T47D (cell line): ENCODE results near the gene HACL1.

Source experiments
- DNase-seq, 2 experiments: peaks; one replicate each; pipeline versions ENCODE4 v3.0.0 to v3.0.0-alpha.2; 2011 to 2012; ENCODE audit warnings: low read depth in 1 of 2, low spot score in 1 of 2
- JUND ChIP-seq: IDR thresholded peaks from 2 replicates; pipeline ENCODE4 v1.6.1; 2012; ENCODE audit warnings: low read depth
- in situ Hi-C: cut with HindIII; loops from 2 replicates; pipeline ENCODE4 v1.10.0; 2016; ENCODE audit warnings: low sequenced_read_pairs, low pct_unique_long_range_greater_than_20kb

Gene HACL1

GRCh38 chr3:15523660-15524417 lies 77.5 kb downstream of the HACL1 start:
- no peak for DNase-seq
- TF ChIP-seq JUND, result no peak
- in situ Hi-C loops, result no loop called here

DNA sequence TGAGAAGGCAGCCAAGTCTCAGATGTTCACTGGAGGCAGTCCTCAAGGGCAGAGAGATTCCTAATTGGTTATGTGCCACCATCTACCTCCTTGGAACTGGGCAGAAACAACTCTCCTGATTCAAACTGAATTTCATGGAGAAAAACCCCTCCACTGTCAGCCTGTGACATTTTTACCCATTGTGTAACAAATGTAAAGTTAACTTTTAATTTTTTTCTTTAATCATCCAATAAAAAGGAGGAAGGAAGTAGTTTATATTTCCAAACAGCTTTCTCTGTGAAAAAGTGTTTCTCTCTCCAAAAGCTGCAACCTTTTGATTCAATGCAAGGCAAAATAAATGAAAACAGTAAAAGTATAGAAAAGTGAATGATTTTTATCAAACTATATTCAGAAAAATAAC lies 79.4 kb downstream of the HACL1 start:
- no peak for TF ChIP-seq JUND
- in situ Hi-C loops, result no loop called here
- DNase-seq, result no peak

GRCh38 chr3:15521573-15521965 lies 79.8 kb downstream of the HACL1 start, which contains the start of gene COLQ:
Gene COLQ (minus strand): TSS chr3:15521706. CDS start chr3:15521625, 81 bp downstream.
- in situ Hi-C loops, result no loop called here
- TF ChIP-seq JUND, result no peak
- DNase-seq, result no peak

- no peak for TF ChIP-seq JUND
- in situ Hi-C loops, result no loop called here
- DNase-seq, result no peak
These were observed 80.4 kb downstream of the HACL1 start for GRCh38 chr3:15520804-15521572.

GRCh38 chr3:15520185-15520584 lies 81.2 kb downstream of the HACL1 start:
- TF ChIP-seq JUND, result no peak
- in situ Hi-C loops, result no loop called here
- DNase-seq, result no peak

- in situ Hi-C loops, result no loop called here
- no peak for TF ChIP-seq JUND
- no peak for DNase-seq
These were observed 82.3 kb downstream of the HACL1 start for GRCh38 chr3:15519096-15519495.

- DNase-seq, result no peak
- in situ Hi-C loops, result no loop called here
- TF ChIP-seq JUND, result no peak
These were observed 86.6 kb downstream of the HACL1 start for GRCh38 chr3:15514663-15515340.

GRCh38 chr3:15513810-15514662 lies 87.3 kb downstream of the HACL1 start:
- no peak for DNase-seq
- in situ Hi-C loops, result no loop called here
- TF ChIP-seq JUND, result no peak

- DNase-seq, result no peak
- in situ Hi-C loops, result no loop called here
- no peak for TF ChIP-seq JUND
These were observed 88.3 kb downstream of the HACL1 start for GRCh38 chr3:15513116-15513515.

GRCh38 chr3:15512166-15512565 lies 89.2 kb downstream of the HACL1 start:
- DNase-seq, result no peak
- in situ Hi-C loops, result no loop called here
- no peak for TF ChIP-seq JUND

GRCh38 chr3:15511156-15511555 lies 90.2 kb downstream of the HACL1 start:
- no peak for TF ChIP-seq JUND
- in situ Hi-C loops, result no loop called here
- no peak for DNase-seq
